Prostate gland (tissue), 2 donors: Measurements from ENCODE around the gene GOLGB1. TPM values are rescaled to one million over a fixed set of nuclear protein-coding genes. Genes with fewer than 3 reads are reported as not detected.

Experiments
- DNase-seq: peaks from one replicate; pipeline ENCODE4 v3.0.0-alpha.2; 2019; ENCODE audit warnings: low spot score
- H3K27ac ChIP-seq, 2 donors: fragments of 200-600 bp; sonication (generic); 2 replicates each; pipeline ENCODE4 v1.5.1; 2017 to 2019
- H3K27me3 ChIP-seq: fragments of 200-600 bp; sonication (generic); replicated peaks from 2 replicates; pipeline ENCODE4 v1.5.1; 2019; ENCODE audit not compliant: insufficient read depth
- H3K36me3 ChIP-seq, 2 donors: fragments of 200-600 bp; sonication (generic); 1 replicate in 1 of 2; 2 replicates in 1 of 2; pipeline versions ENCODE4 v1.5.1 to v1.8.1; 2017 to 2019
- H3K4me1 ChIP-seq: fragments of 200-600 bp; sonication (generic); replicated peaks from 2 replicates; pipeline ENCODE4 v1.5.1; 2019
- H3K4me3 ChIP-seq, 2 donors: fragments of 200-600 bp; sonication (generic); 2 replicates each; pipeline ENCODE4 v1.5.1; 2017 to 2019
- H3K9me3 ChIP-seq: fragments of 200-600 bp; sonication (generic); 2 replicates; pipeline ENCODE4 v1.5.1; 2017
- CTCF ChIP-seq, 4 experiments: fragments of 200-600 bp in 2 of 4; fragments of 450-650 bp in 2 of 4; sonication (generic) in 2 of 4; IDR thresholded peaks; 1 replicate in 3 of 4; 2 replicates in 1 of 4; pipeline ENCODE4 v1.5.1; 2016 to 2019; ENCODE audit warnings: antibody characterized with exemption in 4 of 4, mild to moderate bottlenecking in 2 of 4, moderate library complexity in 2 of 4
- POLR2A ChIP-seq: fragments of 450-650 bp; IDR thresholded peaks from one replicate; pipeline ENCODE4 v1.6.1; 2016; ENCODE audit warnings: antibody characterized with exemption, mild to moderate bottlenecking
- POLR2AphosphoS5 ChIP-seq: sonication (generic); formaldehyde crosslinking; IDR thresholded peaks from one replicate; pipeline ENCODE4 v1.6.1; 2017; ENCODE audit warnings: antibody characterized with exemption
- WGBS: methylation state at CpG from one replicate; pipeline ENCODE4 v1.1.5; 2018; 5-methylcytosine and 5-hydroxymethylcytosine counted together
- intact Hi-C: fragments of 100-400 bp; cut with DNase I; formaldehyde crosslinking; loops from one replicate; pipeline ENCODE4 v1.14.2; 2022
- small RNA-seq, 2 donors: library from RNA; depleted of rRNA; stranded (forward); fragments of <200 nt; gene quantifications; one replicate each; pipeline ENCODE3, GENCODE V24; 2016
- total RNA-seq, 2 donors: library from RNA; depleted of rRNA; stranded (reverse); fragments of >200 nt; gene quantifications; one replicate each; pipeline ENCODE4 v1.1.0, GENCODE V29; 2016

Gene GOLGB1
- total RNA-seq, 2 donors from 2014 or later, result 80.3 to 102 TPM

DNA sequence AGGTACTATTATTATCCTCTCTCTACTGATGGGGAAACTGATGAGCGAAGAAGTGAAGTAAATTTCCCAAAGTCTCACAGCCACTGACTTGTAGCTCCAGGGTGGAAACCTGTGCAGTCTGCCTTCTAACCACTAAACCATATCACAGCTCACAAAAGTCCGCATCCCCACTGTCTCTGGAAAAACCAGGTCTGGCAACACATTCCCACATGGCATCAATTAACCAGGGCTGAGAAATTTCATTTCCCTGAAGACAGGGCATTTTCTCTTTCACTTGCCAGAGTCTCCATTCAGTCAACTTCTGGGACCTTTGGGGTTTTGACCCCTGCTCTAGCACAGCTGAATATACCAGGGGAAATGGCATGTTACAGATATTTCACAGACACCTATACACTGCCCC lies 129.8 kb downstream of the GOLGB1 start:
- no peaks in the 10 kb centered on the region for H3K27me3 ChIP-seq
- H3K27ac ChIP-seq, result no peak overlapping the region
- intact Hi-C loops, result no loop called here
- H3K4me1 ChIP-seq, result no peaks in the 10 kb centered on the region
- no peak for DNase-seq
- WGBS, result 84% methylated on average over 2 of the region's 2 CpGs
- H3K9me3 ChIP-seq, result no peaks in the 10 kb centered on the region
- TF ChIP-seq POLR2AphosphoS5 (no peak), POLR2A (no peak), CTCF (IDR thresholded peaks at IDR 0.05) (no peak)
- no peak overlapping the region for H3K4me3 ChIP-seq
- no peaks in the 10 kb centered on the region for H3K36me3 ChIP-seq

Small RNA genes lying within 50 kb of the gene (small RNA-seq; reads per million reads assigned to genes)
- 0 reads per million in 2 donors for gene RNU4-62P

Other genes starting within 250 kb of the GOLGB1 start
- 1 to 10 TPM; 1.0 to 3.0 TPM for gene POLQ, start 203.8 kb downstream of the GOLGB1 start, total RNA-seq
- not detected for gene ARGFX, start 181.8 kb downstream of the GOLGB1 start, total RNA-seq
- under 1 TPM; 0.18 to 0.68 TPM for gene FBXO40, start 156.4 kb downstream of the GOLGB1 start, total RNA-seq
- 10 to 100 TPM; 14.6 to 27.0 TPM for gene HCLS1, start 88.8 kb downstream of the GOLGB1 start, total RNA-seq
- 10 to 100 TPM; 16.2 to 17.9 TPM for gene IQCB1, start 85.3 kb upstream of the GOLGB1 start, total RNA-seq
- gene EAF2, start 85.5 kb upstream of the GOLGB1 start, total RNA-seq, result 10 to 100 TPM; 35.6 to 37.8 TPM
- gene SLC15A2, start 144.7 kb upstream of the GOLGB1 start, total RNA-seq, result 10 to 100 TPM; 44.1 to 51.1 TPM